ENCODE measurements around the gene PLEKHA4. TPM values are rescaled to one million over a fixed set of nuclear protein-coding genes. Genes with fewer than 3 reads are reported as not detected.

The PLEKHA4 gene
- total and polyA plus RNA-seq, 9 of the 15 experiments (the other 6 are each of a cell fraction or from before 2014, with no cell fraction given), result 0.07 to 30.8 (median 11.4) TPM

DNA sequence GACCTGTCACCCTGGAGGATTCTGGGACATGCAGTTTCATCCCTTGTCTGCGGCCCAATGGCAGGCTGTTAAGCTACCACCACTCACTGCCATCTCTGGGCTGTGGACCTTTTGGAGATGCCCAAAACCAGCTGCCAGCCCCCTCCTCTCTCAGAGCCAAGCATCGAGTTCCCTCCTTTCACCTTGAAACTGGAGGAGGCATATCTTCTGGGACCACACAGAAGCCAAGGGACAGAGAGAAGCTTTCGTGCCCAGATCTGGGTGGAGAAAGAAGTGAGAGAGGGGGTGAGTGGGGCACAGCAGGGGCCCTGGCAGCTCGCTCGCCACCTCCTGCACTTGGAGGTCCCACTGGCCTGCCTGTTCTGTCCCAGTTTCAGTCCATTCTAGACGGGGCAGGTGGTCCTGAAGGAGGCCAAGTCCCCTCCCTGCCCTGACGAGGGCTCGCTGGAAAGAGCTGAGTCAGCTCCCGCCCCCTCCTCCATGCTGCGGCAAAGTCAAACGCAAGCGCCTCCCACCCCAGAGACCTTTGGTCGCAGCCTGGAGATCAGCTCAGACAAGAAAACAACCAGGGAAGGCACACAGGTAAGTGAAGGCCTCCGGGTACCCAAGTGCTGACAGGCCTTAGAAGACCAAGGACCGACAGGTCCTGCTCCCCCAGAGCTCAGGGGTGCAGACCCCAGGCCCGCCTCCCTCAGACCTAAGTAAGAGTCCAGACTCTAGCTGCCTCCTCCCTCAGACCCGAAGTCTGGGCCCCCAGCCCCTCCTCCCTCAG, 61.4 kb downstream of the PLEKHA4 start (continued):
- TF ChIP-seq, protein P1, sequence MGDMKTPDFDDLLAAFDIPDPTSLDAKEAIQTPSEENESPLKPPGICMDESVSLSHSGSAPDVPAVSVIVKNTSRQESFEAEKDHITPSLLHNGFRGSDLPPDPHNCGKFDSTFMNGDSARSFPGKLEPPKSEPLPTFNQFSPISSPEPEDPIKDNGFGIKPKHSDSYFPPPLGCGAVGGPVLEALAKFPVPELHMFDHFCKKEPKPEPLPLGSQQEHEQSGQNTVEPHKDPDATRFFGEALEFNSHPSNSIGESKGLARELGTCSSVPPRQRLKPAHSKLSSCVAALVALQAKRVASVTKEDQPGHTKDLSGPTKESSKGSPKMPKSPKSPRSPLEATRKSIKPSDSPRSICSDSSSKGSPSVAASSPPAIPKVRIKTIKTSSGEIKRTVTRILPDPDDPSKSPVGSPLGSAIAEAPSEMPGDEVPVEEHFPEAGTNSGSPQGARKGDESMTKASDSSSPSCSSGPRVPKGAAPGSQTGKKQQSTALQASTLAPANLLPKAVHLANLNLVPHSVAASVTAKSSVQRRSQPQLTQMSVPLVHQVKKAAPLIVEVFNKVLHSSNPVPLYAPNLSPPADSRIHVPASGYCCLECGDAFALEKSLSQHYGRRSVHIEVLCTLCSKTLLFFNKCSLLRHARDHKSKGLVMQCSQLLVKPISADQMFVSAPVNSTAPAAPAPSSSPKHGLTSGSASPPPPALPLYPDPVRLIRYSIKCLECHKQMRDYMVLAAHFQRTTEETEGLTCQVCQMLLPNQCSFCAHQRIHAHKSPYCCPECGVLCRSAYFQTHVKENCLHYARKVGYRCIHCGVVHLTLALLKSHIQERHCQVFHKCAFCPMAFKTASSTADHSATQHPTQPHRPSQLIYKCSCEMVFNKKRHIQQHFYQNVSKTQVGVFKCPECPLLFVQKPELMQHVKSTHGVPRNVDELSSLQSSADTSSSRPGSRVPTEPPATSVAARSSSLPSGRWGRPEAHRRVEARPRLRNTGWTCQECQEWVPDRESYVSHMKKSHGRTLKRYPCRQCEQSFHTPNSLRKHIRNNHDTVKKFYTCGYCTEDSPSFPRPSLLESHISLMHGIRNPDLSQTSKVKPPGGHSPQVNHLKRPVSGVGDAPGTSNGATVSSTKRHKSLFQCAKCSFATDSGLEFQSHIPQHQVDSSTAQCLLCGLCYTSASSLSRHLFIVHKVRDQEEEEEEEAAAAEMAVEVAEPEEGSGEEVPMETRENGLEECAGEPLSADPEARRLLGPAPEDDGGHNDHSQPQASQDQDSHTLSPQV (IDR thresholded peaks at IDR 0.05), result peak; percentile 78
- TF ChIP-seq KLF13 (tag; IDR thresholded peaks at IDR 0.05; ENCODE audit: borderline replicate concordance, low read depth) (0 out of 2 replicates have a peak, but pooled peaks have one; percentile 21), ZFX (CRISPR knock-in tag; IDR thresholded peaks at IDR 0.05) (peak; percentile 11; the same call in 1 of the 2 replicates), RBFOX2 (IDR thresholded peaks at IDR 0.05; ENCODE audit: low read depth, low read length) (0 out of 2 replicates have a peak, but pooled peaks have one; percentile 7), ZFP36 (IDR thresholded peaks at IDR 0.05; ENCODE audit: low read depth, low read length, partially characterized antibody) (peak; percentile 33), CREM (IDR thresholded peaks at IDR 0.05; ENCODE audit: low read depth) (0 out of 2 replicates have a peak, but pooled peaks have one; percentile 6), ZNF212 (CRISPR knock-in tag; IDR thresholded peaks at IDR 0.05) (no peak), NELFE (IDR thresholded peaks at IDR 0.05; ENCODE audit: insufficient read depth, insufficient read length) (no peak), FOXA3 (CRISPR knock-in tag; conservative IDR thresholded peaks at IDR 0.05 in 1 of 2, IDR thresholded peaks at IDR 0.05 in 1 of 2) (no peak), SMAD2 (IDR thresholded peaks at IDR 0.05; ENCODE audit: low read depth, low read length) (no peak)
- TF ChIP-seq, protein P2, sequence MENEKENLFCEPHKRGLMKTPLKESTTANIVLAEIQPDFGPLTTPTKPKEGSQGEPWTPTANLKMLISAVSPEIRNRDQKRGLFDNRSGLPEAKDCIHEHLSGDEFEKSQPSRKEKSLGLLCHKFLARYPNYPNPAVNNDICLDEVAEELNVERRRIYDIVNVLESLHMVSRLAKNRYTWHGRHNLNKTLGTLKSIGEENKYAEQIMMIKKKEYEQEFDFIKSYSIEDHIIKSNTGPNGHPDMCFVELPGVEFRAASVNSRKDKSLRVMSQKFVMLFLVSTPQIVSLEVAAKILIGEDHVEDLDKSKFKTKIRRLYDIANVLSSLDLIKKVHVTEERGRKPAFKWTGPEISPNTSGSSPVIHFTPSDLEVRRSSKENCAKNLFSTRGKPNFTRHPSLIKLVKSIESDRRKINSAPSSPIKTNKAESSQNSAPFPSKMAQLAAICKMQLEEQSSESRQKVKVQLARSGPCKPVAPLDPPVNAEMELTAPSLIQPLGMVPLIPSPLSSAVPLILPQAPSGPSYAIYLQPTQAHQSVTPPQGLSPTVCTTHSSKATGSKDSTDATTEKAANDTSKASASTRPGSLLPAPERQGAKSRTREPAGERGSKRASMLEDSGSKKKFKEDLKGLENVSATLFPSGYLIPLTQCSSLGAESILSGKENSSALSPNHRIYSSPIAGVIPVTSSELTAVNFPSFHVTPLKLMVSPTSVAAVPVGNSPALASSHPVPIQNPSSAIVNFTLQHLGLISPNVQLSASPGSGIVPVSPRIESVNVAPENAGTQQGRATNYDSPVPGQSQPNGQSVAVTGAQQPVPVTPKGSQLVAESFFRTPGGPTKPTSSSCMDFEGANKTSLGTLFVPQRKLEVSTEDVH (IDR thresholded peaks at IDR 0.05; ENCODE audit: low read depth, partially characterized antibody), result no peak
- TF ChIP-seq, protein P3, sequence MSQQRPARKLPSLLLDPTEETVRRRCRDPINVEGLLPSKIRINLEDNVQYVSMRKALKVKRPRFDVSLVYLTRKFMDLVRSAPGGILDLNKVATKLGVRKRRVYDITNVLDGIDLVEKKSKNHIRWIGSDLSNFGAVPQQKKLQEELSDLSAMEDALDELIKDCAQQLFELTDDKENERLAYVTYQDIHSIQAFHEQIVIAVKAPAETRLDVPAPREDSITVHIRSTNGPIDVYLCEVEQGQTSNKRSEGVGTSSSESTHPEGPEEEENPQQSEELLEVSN (IDR thresholded peaks at IDR 0.05; ENCODE audit: borderline replicate concordance in 1 of 2, extremely low read depth in 1 of 2, insufficient read depth in 1 of 2, insufficient read length in 1 of 2, low read depth in 1 of 2, low read length in 1 of 2, poor library complexity in 1 of 2, severe bottlenecking in 1 of 2), result no peak
- TF ChIP-seq, protein P4, sequence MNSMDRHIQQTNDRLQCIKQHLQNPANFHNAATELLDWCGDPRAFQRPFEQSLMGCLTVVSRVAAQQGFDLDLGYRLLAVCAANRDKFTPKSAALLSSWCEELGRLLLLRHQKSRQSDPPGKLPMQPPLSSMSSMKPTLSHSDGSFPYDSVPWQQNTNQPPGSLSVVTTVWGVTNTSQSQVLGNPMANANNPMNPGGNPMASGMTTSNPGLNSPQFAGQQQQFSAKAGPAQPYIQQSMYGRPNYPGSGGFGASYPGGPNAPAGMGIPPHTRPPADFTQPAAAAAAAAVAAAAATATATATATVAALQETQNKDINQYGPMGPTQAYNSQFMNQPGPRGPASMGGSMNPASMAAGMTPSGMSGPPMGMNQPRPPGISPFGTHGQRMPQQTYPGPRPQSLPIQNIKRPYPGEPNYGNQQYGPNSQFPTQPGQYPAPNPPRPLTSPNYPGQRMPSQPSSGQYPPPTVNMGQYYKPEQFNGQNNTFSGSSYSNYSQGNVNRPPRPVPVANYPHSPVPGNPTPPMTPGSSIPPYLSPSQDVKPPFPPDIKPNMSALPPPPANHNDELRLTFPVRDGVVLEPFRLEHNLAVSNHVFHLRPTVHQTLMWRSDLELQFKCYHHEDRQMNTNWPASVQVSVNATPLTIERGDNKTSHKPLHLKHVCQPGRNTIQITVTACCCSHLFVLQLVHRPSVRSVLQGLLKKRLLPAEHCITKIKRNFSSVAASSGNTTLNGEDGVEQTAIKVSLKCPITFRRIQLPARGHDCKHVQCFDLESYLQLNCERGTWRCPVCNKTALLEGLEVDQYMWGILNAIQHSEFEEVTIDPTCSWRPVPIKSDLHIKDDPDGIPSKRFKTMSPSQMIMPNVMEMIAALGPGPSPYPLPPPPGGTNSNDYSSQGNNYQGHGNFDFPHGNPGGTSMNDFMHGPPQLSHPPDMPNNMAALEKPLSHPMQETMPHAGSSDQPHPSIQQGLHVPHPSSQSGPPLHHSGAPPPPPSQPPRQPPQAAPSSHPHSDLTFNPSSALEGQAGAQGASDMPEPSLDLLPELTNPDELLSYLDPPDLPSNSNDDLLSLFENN (IDR thresholded peaks at IDR 0.05; ENCODE audit: low read depth in 2 of 2, low read length in 2 of 2), result no peak
